GM12878 (cell line): ENCODE results near the gene THADA. TPM values are rescaled to one million over a fixed set of nuclear protein-coding genes. Genes with fewer than 3 reads are reported as not detected.

ENCODE experiments used
- ATAC-seq: fragments of 200-7000 bp; cut with Tn5 transposase; 3 replicates; pipeline ENCODE4 v1.9.1; 2020; ENCODE audit warnings: mild to moderate bottlenecking, moderate library complexity
- BruUV-seq: library from RNA; stranded (reverse); fragments of 400-500 nt; replicated peaks from 2 replicates; lab custom pipeline; 2021; lab: Mats Ljungman, UMichigan
- CTCF ChIA-PET: fragments of 300-600 bp; sonication (Branson Sonifier 250); formaldehyde crosslinking; extraction: SDS; loops from one replicate; lab custom pipeline; 2021; ENCODE audit warnings: inconsistent platforms; lab: Yijun Ruan, JAX
- POLR2A ChIA-PET: fragments of 350-600 bp; formaldehyde crosslinking; extraction: SDS; loops from one replicate; lab custom pipeline; 2021; ENCODE audit warnings: inconsistent platforms; lab: Charles Lee
- RAD21 ChIA-PET: fragments of 300-600 bp; sonication (Branson Sonifier 250); formaldehyde crosslinking; loops from one replicate; lab custom pipeline; 2023; ENCODE audit warnings: antibody characterized with exemption; ENCODE audit not compliant: unreplicated experiment; lab: Charles Lee
- SMC1A ChIA-PET: fragments of 300-600 bp; sonication (Branson Sonifier 250); formaldehyde crosslinking; loops from one replicate; lab custom pipeline; 2023; ENCODE audit not compliant: unreplicated experiment, uncharacterized antibody; lab: Charles Lee
- DNase-seq: peaks from one replicate; pipeline ENCODE4 v3.0.0-alpha.2; 2011; ENCODE audit warnings: low read depth, low spot score
- FAIRE-seq: peaks from 3 replicates; lab custom pipeline; 2011; peaks lifted over from hg19 to GRCh38; lab: Jason Lieb, UNC
- H2AFZ ChIP-seq: 2 replicates; pipeline ENCODE4 v1.6.0; 2011; ENCODE audit warnings: low read depth, low read length, control low read depth; ENCODE audit not compliant: control insufficient read depth
- H3K27ac ChIP-seq: 2 replicates; pipeline ENCODE4 v1.5.1; 2011; ENCODE audit warnings: control low read depth; ENCODE audit not compliant: control insufficient read depth, insufficient read depth
- H3K27me3 ChIP-seq, 2 experiments: replicated peaks in 1 of 2; 2 replicates each; pipeline versions ENCODE4 v1.6.0 to v1.6.1; 2011; ENCODE audit warnings: low read length in 1 of 2; ENCODE audit not compliant: control insufficient read depth in 2 of 2, insufficient read depth in 2 of 2
- H3K36me3 ChIP-seq, 2 experiments: 2 replicates each; pipeline ENCODE4 v1.5.1; 2011; ENCODE audit warnings: low read length in 1 of 2; ENCODE audit not compliant: control insufficient read depth in 2 of 2, insufficient read depth in 2 of 2
- H3K4me1 ChIP-seq: 2 replicates; pipeline ENCODE4 v1.6.1; 2011; ENCODE audit warnings: mild to moderate bottlenecking, low read length, moderate library complexity, mixed read lengths; ENCODE audit not compliant: control insufficient read depth, insufficient read depth
- H3K4me2 ChIP-seq: 2 replicates; pipeline ENCODE4 v1.6.0; 2011; ENCODE audit warnings: control low read depth; ENCODE audit not compliant: control insufficient read depth, insufficient read depth
- H3K4me3 ChIP-seq: fragments of 200-600 bp; sonication (generic); 2 replicates; pipeline ENCODE4 v1.5.1; 2016
- H3K79me2 ChIP-seq: 2 replicates; pipeline ENCODE4 v1.6.0; 2011; ENCODE audit warnings: low read length; ENCODE audit not compliant: control insufficient read depth, insufficient read depth
- H3K9ac ChIP-seq: 2 replicates; pipeline ENCODE4 v1.8.0; 2011; ENCODE audit warnings: low read length, control low read depth, mixed read lengths; ENCODE audit not compliant: control insufficient read depth, insufficient read depth
- H3K9me3 ChIP-seq: replicated peaks from 3 replicates; pipeline ENCODE4 v1.5.1; 2011; ENCODE audit warnings: mild to moderate bottlenecking, low read length; ENCODE audit not compliant: control insufficient read depth, insufficient read depth
- H4K20me1 ChIP-seq: 2 replicates; pipeline ENCODE4 v1.6.0; 2011; ENCODE audit not compliant: control insufficient read depth, insufficient read depth
- CEBPZ ChIP-seq: fragments of 150-350 bp; IDR thresholded peaks from 2 replicates; pipeline ENCODE4 v1.6.1; 2016; ENCODE audit warnings: low read depth, low read length
- CHD4 ChIP-seq: fragments of 200-600 bp; sonication (generic); IDR thresholded peaks from 2 replicates; pipeline ENCODE4 v1.6.1; 2016; ENCODE audit warnings: mild to moderate bottlenecking
- CREB1 ChIP-seq: IDR thresholded peaks from 2 replicates; pipeline ENCODE4 v1.6.1; 2012; ENCODE audit warnings: low read depth, mild to moderate bottlenecking, inconsistent platforms
- EP300 ChIP-seq, 2 experiments: fragments of 150-350 bp in 1 of 2; IDR thresholded peaks; 2 replicates each; pipeline ENCODE4 v1.6.1; 2011 to 2012; ENCODE audit warnings: low read depth in 2 of 2, low read length in 2 of 2, borderline replicate concordance in 1 of 2, improper control_type of control experiment in 1 of 2, inconsistent platforms in 1 of 2; ENCODE audit not compliant: control insufficient read depth in 1 of 2
- IKZF2 ChIP-seq, 2 experiments: fragments of 450-650 bp; IDR thresholded peaks; 2 replicates each; pipeline ENCODE4 v1.6.1; 2017; ENCODE audit warnings: mild to moderate bottlenecking in 2 of 2, moderate library complexity in 2 of 2
- KDM1A ChIP-seq: fragments of 200-600 bp; sonication (generic); IDR thresholded peaks from 2 replicates; pipeline ENCODE4 v1.6.1; 2016; ENCODE audit warnings: borderline replicate concordance
- MYC ChIP-seq: IDR thresholded peaks from 2 replicates; pipeline ENCODE4 v1.6.1; 2011; ENCODE audit warnings: mild to moderate bottlenecking, low read length, moderate library complexity, inconsistent platforms; ENCODE audit not compliant: insufficient read depth, insufficient replicate concordance, insufficient read length, severe bottlenecking
- NFYB ChIP-seq: IDR thresholded peaks from 2 replicates; pipeline ENCODE4 v1.6.1; 2011; ENCODE audit warnings: low read depth, mild to moderate bottlenecking, low read length, improper control_type of control experiment, moderate library complexity; ENCODE audit not compliant: insufficient read depth
- NR2C2 ChIP-seq: IDR thresholded peaks from 2 replicates; pipeline ENCODE4 v1.6.1; 2011; ENCODE audit warnings: borderline replicate concordance, low read depth; ENCODE audit not compliant: control insufficient read depth, insufficient read length
- POLR2AphosphoS5 ChIP-seq: IDR thresholded peaks from 2 replicates; pipeline ENCODE4 v1.6.1; 2011; ENCODE audit warnings: mild to moderate bottlenecking, low read length, inconsistent platforms
- RUNX3 ChIP-seq: IDR thresholded peaks from 2 replicates; pipeline ENCODE4 v1.6.1; 2012; ENCODE audit warnings: low read length, inconsistent platforms
- SMAD5 ChIP-seq: IDR thresholded peaks from 2 replicates; pipeline ENCODE4 v1.6.1; 2016; ENCODE audit warnings: antibody characterized with exemption, low read depth
- TAF1 ChIP-seq: IDR thresholded peaks from 2 replicates; pipeline ENCODE4 v1.6.1; 2011; ENCODE audit warnings: mild to moderate bottlenecking, low read depth, low read length, borderline replicate concordance
- USF1 ChIP-seq: IDR thresholded peaks from 2 replicates; pipeline ENCODE4 v1.6.1; 2011; ENCODE audit warnings: borderline replicate concordance, low read depth, mild to moderate bottlenecking, moderate library complexity, mixed read lengths, low read length; ENCODE audit not compliant: insufficient read depth; ENCODE audit errors: extremely low read length
- WGBS: methylation state at CpG from one replicate; pipeline ENCODE4 v1.1.6; 2016; ENCODE audit warnings: low lambda C conversion rate; ENCODE audit not compliant: insufficient replicate concordance, insufficient coverage; ENCODE audit errors: missing lambda C conversion rate; 5-methylcytosine and 5-hydroxymethylcytosine counted together
- in situ Hi-C: fragments of 300-500 bp; cut with MboI; formaldehyde crosslinking; loops from 9 replicates; pipeline ENCODE4 v1.14.3; 2018; ENCODE audit warnings: mixed read lengths
- intact Hi-C: fragments of 100-400 bp; cut with micrococcal nuclease; formaldehyde crosslinking; loops from one replicate; pipeline ENCODE4 v1.14.2; 2022; ENCODE audit not compliant: unreplicated experiment
- polyA plus RNA-seq, 11 experiments: library from polyadenylated mRNA; depleted of rRNA in 4 of 11; unstranded in 6 of 11; stranded (reverse) in 5 of 11; fragments of >200 nt; fragmentation: Nextera tagmentation in 4 of 11; fragmentation: Illumina TruSeq in 1 of 11; extraction: Ambion mirVana in 4 of 11; extraction: Trizol in 1 of 11; gene quantifications; 1 replicate in 1 of 11; 2 replicates in 10 of 11; pipeline versions ENCODE4 v1.2.1 to v1.2.3, GENCODE V29; 2011 to 2016; ENCODE audit warnings: inconsistent platforms in 2 of 11, missing spikeins in 2 of 11, low read depth in 1 of 11
- total RNA-seq, 4 experiments: library from RNA; depleted of rRNA in 3 of 4; stranded (reverse); fragments of >200 nt in 3 of 4; fragmentation: Illumina TruSeq in 1 of 4; extraction: Trizol in 1 of 4; gene quantifications; 2 replicates each; pipeline versions ENCODE4 v1.2.1 to v1.2.3, GENCODE V29; 2013 to 2021

Gene THADA
- total and polyA plus RNA-seq, 10 of the 15 experiments (the other 5 are each of a cell fraction or from before 2014, with no cell fraction given), result 14.6 to 33.2 (median 23.2) TPM

- no peak for TF ChIP-seq CEBPZ
Observed at GRCh38 chr2:43258547-43259156, 337.2 kb downstream of the THADA start (continued).

GRCh38 chr2:43255296-43255910 lies 340.4 kb downstream of the THADA start:
- H3K36me3 ChIP-seq, result peaks cover 0 to 12% of the 10 kb centered on the region in 2 experiments; a peak in 3 of 4 replicates
- no peak overlapping the region for H3K27ac ChIP-seq
- no peaks in the 10 kb centered on the region for H3K9me3 ChIP-seq
- FAIRE-seq (no peak), ATAC-seq (no peak), DNase-seq (no peak)
- no peaks in the 10 kb centered on the region for H3K27me3 ChIP-seq
- RAD21 ChIA-PET, result no interaction called here
- BruUV-seq, result no TSS peak
- no peaks in the 10 kb centered on the region for H3K4me1 ChIP-seq
- POLR2A ChIA-PET, result interaction anchor here (1.4 kb wide), 1 partner anchor 9 kb away, joined by 3 read pairs; no protein-coding TSS in a partner anchor
- intact Hi-C loops (no loop called here), in situ Hi-C loops (no loop called here)
- no peak overlapping the region for H3K4me3 ChIP-seq
- TF ChIP-seq EP300 (IDR thresholded peaks at IDR 0.05; ENCODE audit: borderline replicate concordance in 1 of 2, control insufficient read depth in 1 of 2, low read depth in 2 of 2, low read length in 2 of 2), result no peak
- TF ChIP-seq NFYB, result no peak
- no peak for TF ChIP-seq IKZF2 (IDR thresholded peaks at IDR 0.05)
- TF ChIP-seq RUNX3, result no peak
- no peak for TF ChIP-seq POLR2AphosphoS5
- no peak for TF ChIP-seq NR2C2
- TF ChIP-seq USF1, result no peak
- TF ChIP-seq CREB1, result no peak
- no peak for TF ChIP-seq KDM1A
- TF ChIP-seq TAF1, result no peak
- no peak for TF ChIP-seq MYC
- no peak for TF ChIP-seq CHD4
- no peak for TF ChIP-seq SMAD5
- no peak overlapping the region for H3K4me2 ChIP-seq
- CTCF ChIA-PET, result no interaction called here
- no peaks in the 10 kb centered on the region for H3K79me2 ChIP-seq
- H2AFZ ChIP-seq, result no peak overlapping the region
- WGBS, result 86% methylated on average over 8 of the region's 8 CpGs
- H4K20me1 ChIP-seq, result no peaks in the 10 kb centered on the region
- SMC1A ChIA-PET, result interaction anchor here (1.0 to 1.2 kb wide), 3 partner anchors 10 to 15 kb away, joined by 3 to 4 read pairs (median 4); no protein-coding TSS in a partner anchor
- H3K9ac ChIP-seq, result no peak overlapping the region
